Skeletal muscle tissue (tissue), 4 donors: ENCODE measurements around the gene AHRR. TPM values are rescaled to one million over a fixed set of nuclear protein-coding genes. Genes with fewer than 3 reads are reported as not detected.
A peak's percentile ranks its signal among the peaks of the same experiment; 100 is the strongest.
"Not testable (repeated sequence)": the region's sequence is repeated elsewhere in the genome, so short reads cannot be mapped to it uniquely, and the experiment has no call there.

ENCODE experiments used
- H3K27ac ChIP-seq: one replicate; pipeline ENCODE4 v1.7.0; 2013; ENCODE audit warnings: mild to moderate bottlenecking, low read depth, low read length, inconsistent platforms
- H3K27me3 ChIP-seq, 3 donors: one replicate each; pipeline ENCODE4 v1.7.0; 2013; ENCODE audit warnings: low read length in 3 of 3; ENCODE audit not compliant: control insufficient read depth in 3 of 3, insufficient read depth in 3 of 3
- H3K36me3 ChIP-seq, 3 donors: one replicate each; pipeline ENCODE4 v1.7.0; 2013; ENCODE audit warnings: low read length in 3 of 3; ENCODE audit not compliant: control insufficient read depth in 3 of 3, insufficient read depth in 3 of 3
- H3K4me1 ChIP-seq, 3 donors: one replicate each; pipeline ENCODE4 v1.7.0; 2013; ENCODE audit warnings: low read length in 3 of 3, mild to moderate bottlenecking in 3 of 3; ENCODE audit not compliant: control insufficient read depth in 3 of 3, insufficient read depth in 3 of 3
- H3K4me3 ChIP-seq, 3 donors: one replicate each; pipeline ENCODE4 v1.7.0; 2013; ENCODE audit warnings: low read length in 3 of 3
- H3K9ac ChIP-seq, 3 donors: one replicate each; pipeline ENCODE4 v1.7.0; 2013; ENCODE audit warnings: low read length in 3 of 3, mild to moderate bottlenecking in 3 of 3, moderate library complexity in 2 of 3, low read depth in 1 of 3
- H3K9me3 ChIP-seq, 3 donors: one replicate each; pipeline ENCODE4 v1.7.0; 2013; ENCODE audit warnings: low read length in 3 of 3; ENCODE audit not compliant: control insufficient read depth in 3 of 3
- total RNA-seq: library from RNA; depleted of rRNA; stranded (reverse); fragments of >200 nt; gene quantifications from one replicate; pipeline ENCODE4 v1.2.3, GENCODE V29; 2014
- donor health status: Osteomylitis.

Gene AHRR
- total RNA-seq, 1 donor from 2014 or later = 1.0 TPM

- H3K4me1 ChIP-seq = peaks cover 5 to 7% (median 5%) of the 10 kb centered on the region in 3 donors
- no peaks in the 10 kb centered on the region for H3K9me3 ChIP-seq
- peaks cover 10 to 12% (median 11%) of the 10 kb centered on the region in 3 donors for H3K27me3 ChIP-seq
- H3K36me3 ChIP-seq = no peaks in the 10 kb centered on the region
- H3K27ac ChIP-seq = no peak overlapping the region
- no peak overlapping the region for H3K9ac ChIP-seq
- H3K4me3 ChIP-seq = no peak overlapping the region
Observed at GRCh38 chr5:394671-395155, 73.2 kb downstream of the AHRR start.

GRCh38 chr5:395156-395920 is 73.8 kb downstream of the AHRR start:
- no peaks in the 10 kb centered on the region for H3K36me3 ChIP-seq
- H3K9me3 ChIP-seq = no peaks in the 10 kb centered on the region
- no peak overlapping the region for H3K9ac ChIP-seq
- H3K27me3 ChIP-seq = peaks cover 10 to 18% (median 15%) of the 10 kb centered on the region in 3 donors
- peaks cover 10 to 12% (median 10%) of the 10 kb centered on the region in 3 donors for H3K4me1 ChIP-seq
- H3K27ac ChIP-seq = no peak overlapping the region
- H3K4me3 ChIP-seq = no peak overlapping the region

- no peaks in the 10 kb centered on the region for H3K9me3 ChIP-seq
- no peak overlapping the region for H3K4me3 ChIP-seq
- no peak overlapping the region for H3K9ac ChIP-seq
- peaks cover 10 to 19% (median 19%) of the 10 kb centered on the region in 3 donors for H3K27me3 ChIP-seq
- H3K4me1 ChIP-seq = peaks cover 10 to 13% (median 12%) of the 10 kb centered on the region in 3 donors
- H3K27ac ChIP-seq = no peak overlapping the region
- H3K36me3 ChIP-seq = no peaks in the 10 kb centered on the region
Observed at GRCh38 chr5:395921-396530, 74.5 kb downstream of the AHRR start.

- H3K27ac ChIP-seq = no peak overlapping the region
- H3K27me3 ChIP-seq = peaks cover 15 to 24% (median 24%) of the 10 kb centered on the region in 3 donors
- H3K4me1 ChIP-seq = peaks cover 10 to 13% (median 12%) of the 10 kb centered on the region in 3 donors
- H3K9me3 ChIP-seq = no peaks in the 10 kb centered on the region
- no peaks in the 10 kb centered on the region for H3K36me3 ChIP-seq
- H3K9ac ChIP-seq = no peak overlapping the region
- no peak overlapping the region for H3K4me3 ChIP-seq
Observed at GRCh38 chr5:396531-396961, 75.0 kb downstream of the AHRR start.

GRCh38 chr5:398141-398474 is 76.6 kb downstream of the AHRR start:
- H3K36me3 ChIP-seq, H3K27ac ChIP-seq, H3K9me3 ChIP-seq, H3K9ac ChIP-seq, H3K4me3 ChIP-seq: not testable (repeated sequence)
- peaks cover 10 to 13% (median 12%) of the 10 kb centered on the region in 3 donors for H3K4me1 ChIP-seq
- H3K27me3 ChIP-seq = peaks cover 20 to 28% (median 24%) of the 10 kb centered on the region in 3 donors

- no peak overlapping the region for H3K4me3 ChIP-seq
- H3K9me3 ChIP-seq = no peaks in the 10 kb centered on the region
- H3K9ac ChIP-seq = no peak overlapping the region
- no peak overlapping the region for H3K27ac ChIP-seq
- H3K27me3 ChIP-seq = peaks cover 20 to 28% (median 24%) of the 10 kb centered on the region in 3 donors
- no peaks in the 10 kb centered on the region for H3K36me3 ChIP-seq
- H3K4me1 ChIP-seq = peaks cover 10 to 13% (median 12%) of the 10 kb centered on the region in 3 donors
Observed at GRCh38 chr5:398475-399295, 77.2 kb downstream of the AHRR start.

GRCh38 chr5:399296-400281 is 78.1 kb downstream of the AHRR start:
- peak overlapping the region; percentile 19 for H3K27ac ChIP-seq
- no peaks in the 10 kb centered on the region for H3K36me3 ChIP-seq
- peak overlapping the region in 1 of 3 donors; percentile 5 for H3K9ac ChIP-seq
- peak overlapping the region; percentile 6 to 41 (median 38) for H3K4me3 ChIP-seq
- H3K9me3 ChIP-seq = no peaks in the 10 kb centered on the region
- H3K4me1 ChIP-seq = peaks cover 10 to 13% (median 12%) of the 10 kb centered on the region in 3 donors
- H3K27me3 ChIP-seq = peaks cover 20 to 32% (median 25%) of the 10 kb centered on the region in 3 donors

GRCh38 chr5:400282-401145 is 79.0 kb downstream of the AHRR start:
- peak overlapping the region; percentile 6 to 41 (median 38) for H3K4me3 ChIP-seq
- no peaks in the 10 kb centered on the region for H3K36me3 ChIP-seq
- peaks cover 20 to 34% (median 28%) of the 10 kb centered on the region in 3 donors for H3K27me3 ChIP-seq
- H3K27ac ChIP-seq = no peak overlapping the region
- H3K9ac ChIP-seq = no peak overlapping the region
- no peaks in the 10 kb centered on the region for H3K9me3 ChIP-seq
- H3K4me1 ChIP-seq = peaks cover 10 to 13% (median 12%) of the 10 kb centered on the region in 3 donors
